ENCODE measurements around the gene ABCA5.

DNA sequence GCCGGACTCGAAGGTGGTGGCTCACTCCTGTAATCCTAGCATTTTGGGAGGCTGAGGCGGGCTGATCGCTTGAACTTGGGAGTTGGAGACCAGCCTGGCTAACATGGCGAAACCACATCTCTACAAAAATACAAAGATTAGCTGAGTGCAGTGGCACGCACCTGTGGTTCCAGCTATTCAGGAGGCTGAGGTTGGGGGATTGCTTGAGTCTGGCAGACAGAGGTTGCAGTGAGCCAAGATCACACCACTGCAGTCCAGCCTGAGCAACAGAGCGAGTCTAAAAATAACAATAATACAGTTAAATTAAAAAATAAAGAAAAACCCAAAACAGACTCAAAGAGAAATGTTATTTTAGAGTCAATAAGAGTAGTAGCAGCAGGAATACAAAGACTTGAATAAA, 29.7 kb upstream of the ABCA5 start:
- TF ChIP-seq, protein P1, sequence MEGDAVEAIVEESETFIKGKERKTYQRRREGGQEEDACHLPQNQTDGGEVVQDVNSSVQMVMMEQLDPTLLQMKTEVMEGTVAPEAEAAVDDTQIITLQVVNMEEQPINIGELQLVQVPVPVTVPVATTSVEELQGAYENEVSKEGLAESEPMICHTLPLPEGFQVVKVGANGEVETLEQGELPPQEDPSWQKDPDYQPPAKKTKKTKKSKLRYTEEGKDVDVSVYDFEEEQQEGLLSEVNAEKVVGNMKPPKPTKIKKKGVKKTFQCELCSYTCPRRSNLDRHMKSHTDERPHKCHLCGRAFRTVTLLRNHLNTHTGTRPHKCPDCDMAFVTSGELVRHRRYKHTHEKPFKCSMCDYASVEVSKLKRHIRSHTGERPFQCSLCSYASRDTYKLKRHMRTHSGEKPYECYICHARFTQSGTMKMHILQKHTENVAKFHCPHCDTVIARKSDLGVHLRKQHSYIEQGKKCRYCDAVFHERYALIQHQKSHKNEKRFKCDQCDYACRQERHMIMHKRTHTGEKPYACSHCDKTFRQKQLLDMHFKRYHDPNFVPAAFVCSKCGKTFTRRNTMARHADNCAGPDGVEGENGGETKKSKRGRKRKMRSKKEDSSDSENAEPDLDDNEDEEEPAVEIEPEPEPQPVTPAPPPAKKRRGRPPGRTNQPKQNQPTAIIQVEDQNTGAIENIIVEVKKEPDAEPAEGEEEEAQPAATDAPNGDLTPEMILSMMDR (IDR thresholded peaks at IDR 0.05), result no peak
- no peak for TF ChIP-seq POLR2A (IDR thresholded peaks at IDR 0.05)
